GM18511 (cell line): ENCODE measurements around the gene NISCH.

Experiments
- ATAC-seq: cut with Tn5 transposase; IDR thresholded peaks from one replicate; pipeline ENCODE4 v1.9.1; 2021; ENCODE audit warnings: mild to moderate bottlenecking, moderate library complexity; ENCODE audit not compliant: unreplicated experiment

NISCH gene

DNA sequence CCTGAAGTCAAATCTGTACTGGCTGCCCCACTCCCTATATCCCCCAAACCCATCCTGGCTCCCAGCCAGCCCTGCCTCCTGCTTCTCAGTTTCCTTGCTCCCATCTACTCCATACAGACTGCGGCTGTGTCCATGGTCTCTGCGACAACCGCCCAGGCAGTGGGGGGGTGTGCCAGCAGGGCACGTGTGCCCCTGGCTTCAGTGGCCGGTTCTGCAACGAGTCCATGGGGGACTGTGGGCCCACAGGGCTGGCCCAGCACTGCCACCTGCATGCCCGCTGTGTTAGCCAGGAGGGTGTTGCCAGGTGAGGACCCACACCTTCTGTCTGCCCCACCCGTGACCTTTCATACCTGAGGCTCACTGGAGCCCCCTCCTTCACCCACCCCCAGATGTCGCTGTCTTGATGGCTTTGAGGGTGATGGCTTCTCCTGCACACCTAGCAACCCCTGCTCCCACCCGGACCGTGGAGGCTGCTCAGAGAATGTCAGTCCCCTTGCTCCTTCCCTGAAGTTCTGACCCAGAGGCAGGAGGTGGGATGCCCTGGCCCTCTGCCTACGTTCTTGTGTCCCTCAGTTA, 54.4 kb downstream of the NISCH start:
- no peak for ATAC-seq

DNA sequence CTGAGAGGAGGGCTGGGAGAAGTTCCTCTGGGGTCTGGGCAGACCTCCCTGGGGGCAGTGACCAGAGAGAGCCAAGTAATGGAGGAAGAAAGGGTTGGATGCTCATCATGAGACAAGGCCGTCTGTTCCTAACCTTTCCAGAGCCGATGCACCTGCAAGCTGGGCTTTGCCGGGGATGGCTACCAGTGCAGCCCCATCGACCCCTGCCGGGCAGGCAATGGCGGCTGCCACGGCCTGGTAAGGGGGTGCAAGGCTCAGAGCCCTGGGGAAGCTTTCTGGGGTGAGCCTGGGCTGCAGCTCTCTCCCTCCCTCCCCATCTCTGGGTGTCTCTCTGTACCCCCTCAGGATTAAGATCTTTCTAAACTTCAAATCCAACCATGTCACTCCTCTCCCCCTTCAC, 56.1 kb downstream of the NISCH start:
- ATAC-seq = no peak

DNA sequence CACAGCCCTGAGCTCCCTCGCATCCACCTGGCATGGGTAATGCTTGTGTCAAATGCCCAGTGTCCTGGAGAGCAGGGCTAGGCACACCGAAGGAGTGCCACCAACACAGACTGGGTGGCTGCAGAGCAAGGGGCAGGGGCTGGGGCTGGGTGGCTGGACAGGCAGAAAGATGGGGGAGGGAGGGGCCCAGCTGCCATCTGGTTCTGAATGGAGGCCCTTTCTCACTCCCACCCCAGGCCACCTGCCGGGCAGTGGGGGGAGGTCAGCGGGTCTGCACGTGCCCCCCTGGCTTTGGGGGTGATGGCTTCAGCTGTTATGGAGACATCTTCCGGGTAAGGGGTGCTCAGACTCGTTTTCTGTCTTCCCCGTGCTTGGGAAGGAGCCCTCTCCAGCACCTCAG, 56.7 kb downstream of the NISCH start:
- no peak for ATAC-seq

DNA sequence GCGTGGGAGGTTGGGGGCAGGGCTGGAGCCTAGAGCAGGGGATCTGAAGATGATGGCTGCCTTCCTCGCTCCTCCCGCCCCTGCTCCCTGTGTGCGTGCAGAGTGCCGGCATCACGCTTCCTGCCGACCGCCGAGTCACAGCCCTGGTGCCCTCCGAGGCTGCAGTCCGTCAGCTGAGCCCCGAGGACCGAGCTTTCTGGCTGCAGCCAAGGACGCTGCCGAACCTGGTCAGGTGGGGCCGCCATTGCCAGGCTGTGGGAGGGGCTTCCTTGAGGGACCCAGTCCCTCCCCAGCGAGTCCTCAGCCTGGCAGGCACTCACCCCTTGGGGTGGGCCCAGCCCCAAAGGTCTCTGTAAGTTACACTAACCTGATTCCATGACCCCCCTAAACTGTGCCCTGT, 57.3 kb downstream of the NISCH start:
- no peak for ATAC-seq

DNA sequence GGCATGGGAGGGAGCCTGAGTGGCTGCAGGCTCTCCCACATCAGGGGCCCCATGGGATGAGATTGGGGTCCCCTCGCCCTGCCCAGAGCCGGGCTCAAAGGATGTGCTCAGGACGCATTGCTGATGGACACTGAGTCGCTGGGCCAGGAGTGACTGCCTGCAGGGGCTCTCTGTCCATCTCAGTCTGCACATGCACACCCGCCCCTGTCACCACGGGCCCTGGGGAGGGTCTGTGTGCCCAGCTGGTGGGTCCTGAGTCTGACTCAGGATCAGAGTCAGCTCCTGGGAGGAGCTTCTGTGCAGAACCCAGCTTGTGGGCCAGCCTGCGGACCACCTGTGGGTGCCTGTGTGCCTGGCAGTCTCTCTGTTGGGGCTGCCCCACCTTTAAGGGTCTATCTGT, 57.9 kb downstream of the NISCH start:
- ATAC-seq = no peak

DNA sequence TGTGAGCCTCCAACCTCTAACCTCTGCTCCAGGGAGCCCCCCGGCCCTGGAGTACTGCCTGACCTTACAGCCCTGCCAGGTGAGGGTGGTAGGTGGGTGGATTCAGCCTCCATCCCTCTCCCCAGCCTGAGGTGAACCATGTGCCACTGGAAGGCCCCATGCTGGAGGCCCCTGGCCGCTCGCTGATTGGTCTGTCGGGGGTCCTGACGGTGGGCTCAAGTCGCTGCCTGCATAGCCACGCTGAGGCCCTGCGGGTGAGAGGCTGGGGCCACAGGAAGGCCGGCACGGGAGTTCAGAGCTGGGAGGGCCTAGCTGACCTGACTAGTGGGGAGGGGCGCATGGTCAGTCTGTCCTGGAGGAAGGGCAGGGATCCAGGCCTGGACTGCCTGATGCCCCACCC, 59.2 kb downstream of the NISCH start:
- ATAC-seq = no peak

DNA sequence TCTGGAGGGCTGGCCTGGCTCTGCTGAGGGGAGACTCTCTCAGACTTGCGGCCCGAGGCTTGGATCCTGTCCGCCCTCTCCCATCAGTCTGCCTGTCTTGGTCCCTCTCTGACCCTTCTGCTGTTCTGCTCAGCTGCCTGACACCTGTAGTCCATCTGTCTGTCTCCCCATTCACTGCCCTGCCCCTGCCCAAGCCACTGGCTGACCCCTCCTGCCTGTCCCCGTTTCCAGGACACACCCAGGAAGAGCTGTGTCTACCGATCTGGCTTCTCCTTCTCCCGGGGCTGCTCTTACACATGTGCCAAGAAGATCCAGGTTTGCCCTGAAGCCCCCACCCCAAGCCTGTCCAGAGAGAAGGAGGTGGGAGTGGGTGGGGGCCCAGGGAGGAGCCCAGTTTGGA, 59.8 kb downstream of the NISCH start:
- no peak for ATAC-seq

DNA sequence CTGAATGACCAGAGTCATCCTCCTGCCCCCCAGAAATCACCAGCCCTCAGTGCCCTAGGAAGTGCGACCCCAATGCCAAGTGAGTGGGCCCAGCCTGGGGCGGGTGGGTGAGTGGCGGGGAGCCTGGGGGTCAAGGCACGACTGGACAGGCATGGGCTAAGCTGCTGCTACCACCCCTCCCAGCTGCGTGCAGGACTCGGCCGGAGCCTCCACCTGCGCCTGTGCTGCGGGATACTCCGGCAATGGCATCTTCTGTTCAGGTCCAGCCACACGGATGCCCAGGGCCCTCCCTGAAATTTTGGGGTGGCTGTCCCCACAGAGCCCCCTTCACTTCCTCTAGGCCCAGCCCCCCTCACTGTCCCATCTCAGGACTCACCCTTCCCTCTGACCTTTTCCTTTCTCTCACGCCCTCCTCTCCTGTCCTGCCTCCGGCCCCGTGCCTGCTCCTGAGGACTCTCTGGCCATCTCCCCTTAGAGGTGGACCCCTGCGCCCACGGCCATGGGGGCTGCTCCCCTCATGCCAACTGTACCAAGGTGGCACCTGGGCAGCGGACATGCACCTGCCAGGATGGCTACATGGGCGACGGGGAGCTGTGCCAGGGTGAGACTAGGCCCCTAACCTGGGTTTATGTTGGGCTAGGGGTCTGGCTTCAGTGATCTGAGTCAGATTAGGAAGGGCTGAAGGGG, 61.2 kb downstream of the NISCH start:
- no peak for ATAC-seq

DNA sequence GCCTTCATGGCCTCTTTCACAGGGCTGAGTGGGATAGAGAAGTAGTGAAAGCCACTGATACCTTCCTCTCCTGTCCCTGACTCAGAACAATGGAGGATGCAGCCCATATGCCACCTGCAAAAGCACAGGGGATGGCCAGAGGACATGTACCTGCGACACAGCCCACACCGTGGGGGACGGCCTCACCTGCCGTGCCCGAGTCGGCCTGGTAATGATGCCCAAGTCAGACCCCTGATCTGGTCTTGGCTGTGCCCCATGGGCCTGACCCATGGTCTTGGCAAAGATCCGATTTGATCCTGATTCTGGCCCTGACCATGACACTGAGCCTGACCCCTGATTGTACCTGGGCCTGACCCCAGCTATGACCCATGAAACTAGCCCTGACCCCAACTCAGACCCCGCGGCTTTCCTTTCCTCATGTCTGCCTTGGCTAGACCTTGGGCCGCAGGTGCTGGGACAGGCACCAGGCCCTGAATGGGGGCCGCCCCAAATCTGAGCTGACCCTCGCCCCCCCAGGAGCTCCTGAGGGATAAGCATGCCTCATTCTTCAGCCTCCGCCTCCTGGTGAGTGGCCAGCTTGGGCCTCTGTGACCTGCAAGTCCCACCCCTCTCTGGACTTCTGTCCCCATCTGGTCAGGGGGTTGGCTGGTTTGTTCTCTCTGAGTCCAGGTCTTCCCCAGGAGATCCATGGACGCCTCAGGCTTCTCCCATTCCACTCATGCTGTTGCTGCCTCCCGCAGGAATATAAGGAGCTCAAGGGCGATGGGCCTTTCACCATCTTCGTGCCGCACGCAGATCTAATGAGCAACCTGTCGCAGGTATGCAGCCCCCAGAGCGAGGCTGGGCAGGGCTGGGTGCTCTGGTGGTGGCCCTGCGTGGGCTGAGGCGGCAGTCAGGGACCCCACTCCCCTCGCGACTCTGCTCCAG, 62.7 kb downstream of the NISCH start:
- ATAC-seq = no peak

DNA sequence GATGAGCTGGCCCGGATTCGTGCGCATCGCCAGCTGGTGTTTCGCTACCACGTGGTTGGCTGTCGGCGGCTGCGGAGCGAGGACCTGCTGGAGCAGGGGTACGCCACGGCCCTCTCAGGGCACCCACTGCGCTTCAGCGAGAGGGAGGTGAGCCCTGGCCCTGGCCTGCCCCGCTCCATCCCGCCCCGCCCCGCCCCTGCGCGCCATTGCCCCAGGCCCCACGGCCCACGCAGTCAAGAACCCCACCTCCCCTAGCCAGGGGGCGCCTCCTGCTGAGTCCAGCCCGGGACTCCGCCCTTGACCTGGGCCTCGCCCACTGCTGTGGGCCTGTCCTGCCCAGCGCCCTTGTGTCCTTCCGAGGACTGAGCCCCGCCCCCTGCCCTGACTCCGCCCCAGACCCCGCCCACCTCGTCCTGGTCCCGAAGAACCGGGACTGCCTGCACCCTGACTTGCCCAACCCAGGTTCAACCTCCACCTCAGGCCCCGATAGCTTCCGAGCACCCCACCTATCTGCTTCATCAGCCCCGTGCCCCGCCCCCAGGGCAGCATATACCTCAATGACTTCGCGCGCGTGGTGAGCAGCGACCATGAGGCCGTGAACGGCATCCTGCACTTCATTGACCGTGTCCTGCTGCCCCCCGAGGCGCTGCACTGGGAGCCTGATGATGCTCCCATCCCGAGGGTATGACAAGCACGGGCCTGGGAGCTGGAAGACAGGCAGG, 63.5 kb downstream of the NISCH start:
- no peak for ATAC-seq

DNA sequence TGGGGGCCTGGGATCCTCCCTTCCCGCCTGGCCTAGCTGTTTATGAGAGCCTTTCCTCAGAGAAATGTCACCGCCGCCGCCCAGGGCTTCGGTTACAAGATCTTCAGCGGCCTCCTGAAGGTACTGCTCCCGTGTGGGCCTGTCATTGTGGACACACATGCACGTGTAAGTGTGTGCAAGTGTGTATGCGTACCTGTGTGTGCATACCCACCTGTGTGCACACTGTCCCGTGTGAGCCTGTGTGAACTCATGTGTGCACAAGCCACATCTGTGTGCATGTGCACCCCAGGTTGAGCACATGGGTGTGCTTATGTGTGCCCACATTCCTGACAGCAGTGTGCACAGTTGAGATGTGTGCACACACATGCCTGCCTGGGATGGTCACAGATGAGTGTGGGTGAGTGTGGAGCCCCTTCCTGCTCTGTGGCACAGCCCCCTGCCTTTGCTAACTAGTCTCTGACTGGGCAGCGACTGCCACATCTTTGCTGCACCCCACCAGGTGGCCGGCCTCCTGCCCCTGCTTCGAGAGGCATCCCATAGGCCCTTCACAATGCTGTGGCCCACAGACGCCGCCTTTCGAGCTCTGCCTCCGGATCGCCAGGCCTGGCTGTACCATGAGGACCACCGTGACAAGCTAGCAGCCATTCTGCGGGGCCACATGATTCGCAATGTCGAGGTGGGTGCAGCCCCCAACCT, 64.2 kb downstream of the NISCH start:
- no peak for ATAC-seq

DNA sequence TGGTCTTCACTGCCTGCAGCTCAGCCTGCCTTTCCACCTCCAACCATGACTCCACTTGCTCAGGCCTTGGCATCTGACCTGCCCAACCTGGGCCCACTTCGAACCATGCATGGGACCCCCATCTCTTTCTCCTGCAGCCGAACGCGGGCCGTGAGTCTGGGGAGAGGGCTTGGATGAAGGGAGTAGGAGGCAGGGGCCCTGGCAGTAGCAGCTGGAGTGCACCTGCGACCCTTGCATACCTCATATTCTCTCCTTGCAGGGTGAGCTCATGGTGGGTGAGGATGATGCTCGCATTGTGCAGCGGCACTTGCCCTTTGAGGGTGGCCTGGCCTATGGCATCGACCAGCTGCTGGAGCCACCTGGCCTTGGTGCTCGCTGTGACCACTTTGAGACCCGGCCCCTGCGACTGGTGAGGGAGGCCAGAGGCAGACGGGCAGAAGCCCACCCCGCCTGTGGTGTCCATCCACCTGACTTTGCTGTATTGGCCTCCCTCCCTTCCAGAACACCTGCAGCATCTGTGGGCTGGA, 64.8 kb downstream of the NISCH start:
- ATAC-seq = no peak

DNA sequence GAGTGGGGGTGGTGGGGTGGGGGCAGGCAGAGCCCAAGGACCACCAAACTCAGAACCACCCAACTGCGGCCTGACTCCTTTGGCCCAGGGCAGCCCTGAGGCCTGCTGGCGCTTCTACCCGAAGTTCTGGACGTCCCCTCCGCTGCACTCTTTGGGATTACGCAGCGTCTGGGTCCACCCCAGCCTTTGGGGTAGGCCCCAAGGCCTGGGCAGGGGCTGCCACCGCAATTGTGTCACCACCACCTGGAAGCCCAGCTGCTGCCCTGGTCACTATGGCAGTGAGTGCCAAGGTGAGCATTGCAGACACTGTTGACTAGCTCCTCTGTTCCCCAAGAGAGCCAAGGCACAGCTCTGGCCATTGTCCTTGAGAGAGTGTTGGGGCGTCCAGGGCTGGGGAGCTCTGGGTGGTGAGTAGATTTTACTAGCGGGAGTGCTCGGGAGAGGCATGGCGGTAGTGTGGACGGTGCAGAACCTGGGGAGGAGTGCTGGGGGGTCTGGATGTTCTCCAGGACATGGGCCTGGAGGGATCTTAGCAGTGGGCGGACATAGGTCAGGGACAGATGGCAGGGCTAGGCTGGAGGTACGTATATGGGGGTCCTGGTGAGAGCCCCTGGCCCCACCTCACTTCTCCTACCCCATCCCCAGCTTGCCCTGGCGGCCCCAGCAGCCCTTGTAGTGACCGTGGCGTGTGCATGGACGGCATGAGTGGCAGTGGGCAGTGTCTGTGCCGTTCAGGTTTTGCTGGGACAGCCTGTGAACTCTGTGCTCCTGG, 65.5 kb downstream of the NISCH start:
- ATAC-seq = no peak

DNA sequence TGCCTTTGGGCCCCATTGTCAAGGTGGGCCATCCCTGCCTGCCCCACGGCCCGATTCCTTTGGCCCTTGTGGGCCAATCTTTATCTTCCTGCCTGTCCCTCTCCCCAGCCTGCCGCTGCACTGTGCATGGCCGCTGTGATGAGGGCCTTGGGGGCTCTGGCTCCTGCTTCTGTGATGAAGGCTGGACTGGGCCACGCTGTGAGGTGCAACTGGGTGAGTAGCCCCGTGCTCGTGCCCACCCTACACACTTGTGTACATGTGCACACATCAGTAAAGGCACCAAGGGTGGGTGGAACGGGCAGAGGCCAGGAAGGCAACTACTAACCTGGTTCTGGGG, 66.1 kb downstream of the NISCH start:
- no peak for ATAC-seq

DNA sequence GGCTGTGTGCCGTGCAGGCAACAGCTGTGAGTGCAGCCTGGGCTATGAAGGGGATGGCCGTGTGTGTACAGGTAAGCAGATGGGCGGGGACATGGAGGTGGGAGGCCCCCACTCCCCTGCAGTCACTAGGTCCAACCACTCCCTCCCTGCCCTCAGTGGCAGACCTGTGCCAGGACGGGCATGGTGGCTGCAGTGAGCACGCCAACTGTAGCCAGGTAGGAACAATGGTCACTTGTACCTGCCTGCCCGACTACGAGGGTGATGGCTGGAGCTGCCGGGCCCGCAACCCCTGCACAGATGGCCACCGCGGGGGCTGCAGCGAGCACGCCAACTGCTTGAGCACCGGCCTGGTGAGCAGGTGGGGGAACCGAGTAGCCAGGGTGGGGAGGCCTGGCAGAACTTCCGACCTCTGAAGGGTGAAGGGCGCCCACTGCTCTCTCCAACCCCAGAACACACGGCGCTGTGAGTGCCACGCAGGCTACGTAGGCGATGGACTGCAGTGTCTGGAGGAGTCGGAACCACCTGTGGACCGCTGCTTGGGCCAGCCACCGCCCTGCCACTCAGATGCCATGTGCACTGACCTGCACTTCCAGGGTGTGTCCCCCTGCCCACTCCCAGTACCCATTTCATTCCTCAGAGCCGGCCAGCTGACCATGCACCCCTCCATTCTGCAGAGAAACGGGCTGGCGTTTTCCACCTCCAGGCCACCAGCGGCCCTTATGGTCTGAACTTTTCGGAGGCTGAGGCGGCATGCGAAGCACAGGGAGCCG, 66.7 kb downstream of the NISCH start:
- ATAC-seq = no peak

DNA sequence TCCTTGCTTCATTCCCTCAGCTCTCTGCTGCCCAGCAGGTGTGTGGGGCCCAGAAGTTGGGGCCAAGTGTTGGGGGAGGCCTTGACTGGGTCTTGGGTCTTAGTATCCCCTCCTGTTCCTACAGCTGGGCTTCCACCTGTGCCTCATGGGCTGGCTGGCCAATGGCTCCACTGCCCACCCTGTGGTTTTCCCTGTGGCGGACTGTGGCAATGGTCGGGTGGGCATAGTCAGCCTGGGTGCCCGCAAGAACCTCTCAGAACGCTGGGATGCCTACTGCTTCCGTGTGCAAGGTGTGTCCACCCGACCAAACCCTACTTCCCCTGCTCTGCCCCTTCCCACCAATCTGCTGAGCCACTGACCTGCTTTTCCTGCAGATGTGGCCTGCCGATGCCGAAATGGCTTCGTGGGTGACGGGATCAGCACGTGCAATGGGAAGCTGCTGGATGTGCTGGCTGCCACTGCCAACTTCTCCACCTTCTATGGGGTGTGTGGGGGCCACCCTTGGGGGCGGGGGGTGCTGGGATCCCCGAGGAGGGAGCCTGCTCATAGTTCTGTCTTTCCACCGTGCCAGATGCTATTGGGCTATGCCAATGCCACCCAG, 67.3 kb downstream of the NISCH start:
- no peak for ATAC-seq

DNA sequence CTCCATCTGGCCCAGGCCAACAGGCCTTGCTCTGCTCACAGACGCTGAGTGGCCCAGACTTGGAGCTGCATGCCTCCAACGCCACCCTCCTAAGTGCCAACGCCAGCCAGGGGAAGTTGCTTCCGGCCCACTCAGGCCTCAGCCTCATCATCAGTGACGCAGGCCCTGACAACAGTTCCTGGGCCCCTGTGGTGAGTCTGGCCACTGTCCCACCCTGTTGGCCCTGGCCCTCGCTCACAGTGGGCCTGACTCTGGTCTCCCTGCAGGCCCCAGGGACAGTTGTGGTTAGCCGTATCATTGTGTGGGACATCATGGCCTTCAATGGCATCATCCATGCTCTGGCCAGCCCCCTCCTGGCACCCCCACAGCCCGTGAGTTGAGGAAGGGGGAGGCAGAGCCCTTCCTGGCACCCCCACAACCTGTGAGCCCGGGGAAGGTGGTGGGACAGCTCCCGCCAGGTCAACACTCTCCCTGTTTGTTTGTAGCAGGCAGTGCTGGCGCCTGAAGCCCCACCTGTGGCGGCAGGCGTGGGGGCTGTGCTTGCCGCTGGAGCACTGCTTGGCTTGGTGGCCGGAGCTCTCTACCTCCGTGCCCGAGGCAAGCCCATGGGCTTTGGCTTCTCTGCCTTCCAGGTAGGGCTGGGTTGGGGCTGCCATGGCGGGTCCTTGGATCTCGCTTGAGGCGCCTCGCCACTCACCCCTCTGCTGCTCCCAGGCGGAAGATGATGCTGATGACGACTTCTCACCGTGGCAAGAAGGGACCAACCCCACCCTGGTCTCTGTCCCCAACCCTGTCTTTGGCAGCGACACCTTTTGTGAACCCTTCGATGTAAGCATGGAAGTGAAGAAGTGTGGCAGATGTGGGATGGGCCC, 68.2 kb downstream of the NISCH start:
- ATAC-seq = no peak

DNA sequence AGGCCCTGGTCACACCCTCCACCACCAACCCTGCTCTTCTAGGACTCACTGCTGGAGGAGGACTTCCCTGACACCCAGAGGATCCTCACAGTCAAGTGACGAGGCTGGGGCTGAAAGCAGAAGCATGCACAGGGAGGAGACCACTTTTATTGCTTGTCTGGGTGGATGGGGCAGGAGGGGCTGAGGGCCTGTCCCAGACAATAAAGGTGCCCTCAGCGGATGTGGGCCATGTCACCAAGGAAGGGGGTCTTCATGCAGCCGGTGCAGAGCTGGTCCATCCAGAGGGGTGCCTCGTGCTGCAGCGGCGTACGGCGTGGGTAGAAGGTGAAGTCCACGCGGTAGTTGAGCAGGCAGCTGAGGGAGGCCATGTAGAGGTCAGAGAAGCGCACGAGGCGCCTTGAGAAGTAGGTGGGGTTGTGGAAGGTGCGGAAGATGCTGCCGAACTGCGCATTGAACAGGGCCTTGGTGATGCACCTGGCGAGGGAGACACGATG, 68.9 kb downstream of the NISCH start:
- no peak for ATAC-seq
